Neural progenitor cell (in vitro differentiated cells): Measurements from ENCODE around the gene PACRG. TPM values are rescaled to one million over a fixed set of nuclear protein-coding genes. Genes with fewer than 3 reads are reported as not detected.

Experiments used
- DNase-seq: peaks from one replicate; pipeline ENCODE4 v3.0.0-alpha.2; 2016; ENCODE audit warnings: low spot score
- H2AFZ ChIP-seq: fragments of 200-600 bp; sonication (generic); replicated peaks from 2 replicates; pipeline ENCODE4 v1.6.1; 2016; ENCODE audit warnings: antibody characterized with exemption
- H3F3A ChIP-seq: fragments of 200-600 bp; sonication (generic); 2 replicates; pipeline ENCODE4 v1.6.1; 2016; ENCODE audit warnings: antibody characterized with exemption, low read depth
- H3K27ac ChIP-seq: fragments of 200-600 bp; sonication (generic); 2 replicates; pipeline ENCODE4 v1.5.1; 2016; ENCODE audit warnings: mild to moderate bottlenecking
- H3K27me3 ChIP-seq: fragments of 200-600 bp; sonication (generic); 2 replicates; pipeline ENCODE4 v1.6.1; 2016; ENCODE audit warnings: mild to moderate bottlenecking, moderate library complexity
- H3K36me3 ChIP-seq: fragments of 200-600 bp; sonication (generic); 2 replicates; pipeline ENCODE4 v1.5.1; 2016
- H3K4me1 ChIP-seq: fragments of 200-600 bp; sonication (generic); 2 replicates; pipeline ENCODE4 v1.6.1; 2016; ENCODE audit warnings: mixed run types
- H3K4me2 ChIP-seq: fragments of 200-600 bp; sonication (generic); 2 replicates; pipeline ENCODE4 v1.6.1; 2016
- H3K4me3 ChIP-seq: fragments of 200-600 bp; sonication (generic); 2 replicates; pipeline ENCODE4 v1.5.1; 2016
- H3K79me2 ChIP-seq: fragments of 200-600 bp; sonication (generic); 2 replicates; pipeline ENCODE4 v1.6.1; 2016; ENCODE audit warnings: low read depth
- H3K9ac ChIP-seq: fragments of 200-600 bp; sonication (generic); 2 replicates; pipeline ENCODE4 v1.6.1; 2016
- H3K9me3 ChIP-seq: fragments of 200-600 bp; sonication (generic); 2 replicates; pipeline ENCODE4 v1.5.1; 2016; ENCODE audit warnings: low read depth
- H4K20me1 ChIP-seq: fragments of 200-600 bp; sonication (generic); 2 replicates; pipeline ENCODE4 v1.6.1; 2016; ENCODE audit warnings: low read depth
- H3K27ac Mint-ChIP-seq: 3 replicates; pipeline ENCODE4 v1.8.0; 2021; ENCODE audit warnings: mixed read lengths
- H3K27me3 Mint-ChIP-seq: 2 replicates; pipeline ENCODE4 v1.8.0; 2022; ENCODE audit warnings: low read depth, mild to moderate bottlenecking, inconsistent platforms, moderate library complexity, mixed read lengths; ENCODE audit not compliant: insufficient read depth
- H3K36me3 Mint-ChIP-seq: 3 replicates; pipeline ENCODE4 v1.8.0; 2021; ENCODE audit warnings: mixed read lengths
- H3K4me1 Mint-ChIP-seq: 3 replicates; pipeline ENCODE4 v1.8.0; 2021; ENCODE audit warnings: mixed read lengths
- H3K4me3 Mint-ChIP-seq: 3 replicates; pipeline ENCODE4 v1.8.0; 2021; ENCODE audit warnings: mild to moderate bottlenecking, moderate library complexity, mixed read lengths
- H3K9me3 Mint-ChIP-seq: 3 replicates; pipeline ENCODE4 v1.8.0; 2020; ENCODE audit warnings: mixed read lengths
- EZH2 ChIP-seq: fragments of 200-600 bp; sonication (generic); IDR thresholded peaks from 2 replicates; pipeline ENCODE4 v1.6.1; 2017; ENCODE audit warnings: antibody characterized with exemption, mild to moderate bottlenecking, moderate library complexity
- EZH2phosphoT487 ChIP-seq: fragments of 200-600 bp; sonication (generic); IDR thresholded peaks from 2 replicates; pipeline ENCODE4 v1.6.1; 2017; ENCODE audit warnings: antibody characterized with exemption
- total RNA-seq: library from RNA; depleted of rRNA; stranded (reverse); fragments of >200 nt; gene quantifications from 2 replicates; pipeline ENCODE4 v1.2.3, GENCODE V29; 2015; ENCODE audit warnings: low replicate concordance
- TF ChIP-seq, protein P1 (sequence below): fragments of 200-600 bp; sonication (generic); IDR thresholded peaks from 2 replicates; pipeline ENCODE4 v1.5.1; 2017; ENCODE audit warnings: antibody characterized with exemption, mild to moderate bottlenecking

PACRG gene
- total RNA-seq, 1 donor from 2014 or later, result 0.30 TPM

DNA sequence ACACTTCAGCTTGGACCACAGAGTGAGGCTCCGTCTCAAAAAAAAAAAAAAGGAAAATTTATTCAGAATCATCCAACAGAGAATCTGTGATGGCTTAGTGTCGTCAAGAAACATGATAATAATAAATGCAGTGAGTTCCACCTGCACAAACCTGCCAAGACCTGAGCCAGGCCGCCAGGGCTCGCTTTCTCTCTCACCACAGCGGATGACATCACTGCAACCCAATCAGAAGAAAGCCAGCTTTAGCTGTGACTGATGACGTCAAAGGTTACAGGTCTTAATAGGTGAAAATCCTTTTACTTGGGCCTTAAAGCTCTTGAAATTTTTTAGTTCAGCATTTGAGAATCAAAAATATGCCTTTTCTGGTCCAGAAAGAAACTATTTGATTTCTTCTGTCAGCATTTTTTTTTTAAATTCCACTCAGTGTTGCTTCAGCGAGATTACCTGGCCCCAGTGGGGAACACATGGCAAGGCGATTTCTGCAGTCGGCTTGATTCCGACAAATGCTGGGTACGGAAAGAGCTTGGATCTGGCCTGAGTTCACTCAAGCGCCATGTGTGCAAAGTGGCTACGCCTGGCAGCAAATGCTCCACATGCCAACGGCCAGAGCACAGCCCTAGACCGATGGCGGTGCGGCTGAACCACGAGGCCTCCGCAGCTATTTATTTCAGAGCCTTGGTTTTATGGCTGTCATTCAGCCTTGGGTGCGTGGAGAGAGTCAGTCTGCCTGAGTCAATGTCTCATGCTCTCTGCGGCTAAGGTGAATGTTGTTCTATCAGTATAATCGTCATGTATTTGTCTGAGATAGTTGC is 581.1 kb downstream of the PACRG start:
- Mint-ChIP-seq H3K27ac (no peak overlapping the region), H3K4me3 (no peak overlapping the region), H3K27me3 (peaks cover 2% of the 10 kb centered on the region), H3K9me3 (no peaks in the 10 kb centered on the region), H3K4me1 (peaks cover 19% of the 10 kb centered on the region), H3K36me3 (no peaks in the 10 kb centered on the region)
- Histone ChIP-seq H4K20me1 (no peaks in the 10 kb centered on the region), H3K9ac (no peak overlapping the region), H3K9me3 (peaks cover 4% of the 10 kb centered on the region), H3F3A (no peaks in the 10 kb centered on the region), H3K27ac (no peak overlapping the region), H3K4me3 (no peak overlapping the region), H3K4me2 (no peak overlapping the region), H3K36me3 (no peaks in the 10 kb centered on the region), H3K79me2 (no peaks in the 10 kb centered on the region), H3K27me3 (no peaks in the 10 kb centered on the region), H2AFZ (no peak overlapping the region), H3K4me1 (peaks cover 1% of the 10 kb centered on the region)
- DNase-seq, result no peak
- TF ChIP-seq, protein P1, sequence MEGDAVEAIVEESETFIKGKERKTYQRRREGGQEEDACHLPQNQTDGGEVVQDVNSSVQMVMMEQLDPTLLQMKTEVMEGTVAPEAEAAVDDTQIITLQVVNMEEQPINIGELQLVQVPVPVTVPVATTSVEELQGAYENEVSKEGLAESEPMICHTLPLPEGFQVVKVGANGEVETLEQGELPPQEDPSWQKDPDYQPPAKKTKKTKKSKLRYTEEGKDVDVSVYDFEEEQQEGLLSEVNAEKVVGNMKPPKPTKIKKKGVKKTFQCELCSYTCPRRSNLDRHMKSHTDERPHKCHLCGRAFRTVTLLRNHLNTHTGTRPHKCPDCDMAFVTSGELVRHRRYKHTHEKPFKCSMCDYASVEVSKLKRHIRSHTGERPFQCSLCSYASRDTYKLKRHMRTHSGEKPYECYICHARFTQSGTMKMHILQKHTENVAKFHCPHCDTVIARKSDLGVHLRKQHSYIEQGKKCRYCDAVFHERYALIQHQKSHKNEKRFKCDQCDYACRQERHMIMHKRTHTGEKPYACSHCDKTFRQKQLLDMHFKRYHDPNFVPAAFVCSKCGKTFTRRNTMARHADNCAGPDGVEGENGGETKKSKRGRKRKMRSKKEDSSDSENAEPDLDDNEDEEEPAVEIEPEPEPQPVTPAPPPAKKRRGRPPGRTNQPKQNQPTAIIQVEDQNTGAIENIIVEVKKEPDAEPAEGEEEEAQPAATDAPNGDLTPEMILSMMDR, result no peak
- no peak for TF ChIP-seq EZH2phosphoT487
- TF ChIP-seq EZH2, result no peak

DNA sequence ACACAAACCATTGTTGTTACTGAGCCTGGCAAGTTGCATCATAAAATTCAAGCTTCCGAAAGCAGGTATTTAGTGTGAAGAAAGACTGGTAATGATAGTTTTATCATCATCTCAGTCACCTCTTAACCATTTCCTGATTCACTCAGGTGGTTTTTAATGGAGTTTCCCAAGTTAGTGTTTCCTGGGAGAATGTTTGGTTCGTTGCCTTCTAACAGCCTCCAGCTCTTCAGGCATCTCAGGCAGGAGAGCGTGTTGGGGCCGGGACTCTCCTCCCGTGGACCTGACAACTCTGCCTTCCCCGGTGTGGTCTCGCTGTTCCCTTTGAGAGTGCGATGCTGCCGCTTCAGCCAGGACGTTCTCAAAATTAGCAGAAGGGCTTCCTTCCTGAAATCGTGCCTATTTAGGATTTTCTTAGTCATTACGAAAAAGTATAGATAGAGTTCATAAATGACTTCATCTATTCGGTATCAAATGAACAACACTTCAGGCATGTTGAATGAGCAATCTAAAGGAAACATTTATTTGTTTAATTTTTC is 581.8 kb downstream of the PACRG start:
- Histone ChIP-seq H3K27ac (no peak overlapping the region), H3K27me3 (no peaks in the 10 kb centered on the region), H3K4me1 (peaks cover 9% of the 10 kb centered on the region), H3K79me2 (no peaks in the 10 kb centered on the region), H4K20me1 (no peaks in the 10 kb centered on the region), H3K4me3 (no peak overlapping the region), H3K4me2 (no peak overlapping the region), H3F3A (no peaks in the 10 kb centered on the region), H3K9me3 (peaks cover 4% of the 10 kb centered on the region), H3K36me3 (no peaks in the 10 kb centered on the region), H2AFZ (no peak overlapping the region), H3K9ac (no peak overlapping the region)
- Mint-ChIP-seq H3K27ac (no peak overlapping the region), H3K36me3 (no peaks in the 10 kb centered on the region), H3K27me3 (peaks cover 2% of the 10 kb centered on the region), H3K4me3 (no peak overlapping the region), H3K4me1 (peaks cover 26% of the 10 kb centered on the region), H3K9me3 (no peaks in the 10 kb centered on the region)
- TF ChIP-seq EZH2 (no peak), EZH2phosphoT487 (no peak)
- TF ChIP-seq, protein P1, result no peak
- no peak for DNase-seq

DNA sequence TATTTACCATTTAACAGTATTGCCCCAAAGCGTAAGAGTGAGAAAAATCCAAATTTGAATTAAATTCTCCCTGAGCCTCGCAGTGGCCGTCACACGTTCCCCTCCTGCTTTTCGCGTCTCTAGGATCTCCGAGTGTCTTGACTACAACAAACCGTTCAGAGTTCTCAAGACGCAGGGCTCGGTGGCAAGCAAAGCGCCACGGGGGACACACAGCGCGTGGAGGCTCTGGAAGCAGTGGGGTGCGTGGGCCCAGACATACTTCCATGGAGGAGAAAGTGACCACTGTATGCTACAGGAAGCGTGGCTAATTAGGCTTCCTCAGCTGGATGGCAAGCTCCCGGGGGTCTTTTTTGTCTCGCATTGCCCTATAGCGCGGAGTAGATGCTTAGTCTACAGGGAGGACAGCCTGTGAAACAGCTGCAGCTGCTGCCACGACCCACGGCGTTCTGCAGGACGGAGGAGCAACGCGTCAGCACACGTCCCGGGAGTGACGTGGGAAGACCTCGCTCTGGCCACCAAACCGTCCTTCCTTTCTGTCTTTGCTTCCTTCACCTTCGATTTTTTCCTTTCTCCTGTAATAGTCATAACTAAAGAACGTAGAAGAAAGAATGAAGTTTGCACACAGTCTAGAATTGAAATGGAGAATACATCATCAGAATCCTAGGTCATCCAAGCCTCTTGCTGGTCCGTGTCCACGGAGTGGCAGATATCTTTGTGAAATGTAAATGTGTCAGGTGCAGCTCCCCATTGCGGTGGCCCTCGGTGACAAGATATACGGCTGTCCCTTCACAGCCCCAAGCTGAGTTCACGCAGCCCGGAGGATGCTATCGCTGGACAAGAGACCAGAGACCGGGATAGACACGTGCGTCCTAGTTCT is 582.6 kb downstream of the PACRG start:
- no peak overlapping the region for H3K4me3 Mint-ChIP-seq

More for the DNA sequence above, 582.6 kb downstream of the PACRG start:
- Histone ChIP-seq H3K36me3 (no peaks in the 10 kb centered on the region), H2AFZ (no peak overlapping the region), H3K4me1 (peaks cover 16% of the 10 kb centered on the region), H3K9ac (no peak overlapping the region), H3K27ac (no peak overlapping the region), H3K27me3 (no peaks in the 10 kb centered on the region), H3K79me2 (no peaks in the 10 kb centered on the region), H3K9me3 (peaks cover 4% of the 10 kb centered on the region), H3K4me3 (no peak overlapping the region), H3K4me2 (no peak overlapping the region), H4K20me1 (no peaks in the 10 kb centered on the region), H3F3A (no peaks in the 10 kb centered on the region)
- Mint-ChIP-seq H3K9me3 (no peaks in the 10 kb centered on the region), H3K27me3 (peaks cover under 1% of the 10 kb centered on the region), H3K36me3 (no peaks in the 10 kb centered on the region), H3K4me1 (peaks cover 34% of the 10 kb centered on the region), H3K27ac (no peak overlapping the region)
- DNase-seq, result no peak
- no peak for TF ChIP-seq EZH2phosphoT487
